ENCODE data around the gene ZNF846.
"Not testable (repeated sequence)": the region's sequence is repeated elsewhere in the genome, so short reads cannot be mapped to it uniquely, and the experiment has no call there.

ZNF846 gene

DNA sequence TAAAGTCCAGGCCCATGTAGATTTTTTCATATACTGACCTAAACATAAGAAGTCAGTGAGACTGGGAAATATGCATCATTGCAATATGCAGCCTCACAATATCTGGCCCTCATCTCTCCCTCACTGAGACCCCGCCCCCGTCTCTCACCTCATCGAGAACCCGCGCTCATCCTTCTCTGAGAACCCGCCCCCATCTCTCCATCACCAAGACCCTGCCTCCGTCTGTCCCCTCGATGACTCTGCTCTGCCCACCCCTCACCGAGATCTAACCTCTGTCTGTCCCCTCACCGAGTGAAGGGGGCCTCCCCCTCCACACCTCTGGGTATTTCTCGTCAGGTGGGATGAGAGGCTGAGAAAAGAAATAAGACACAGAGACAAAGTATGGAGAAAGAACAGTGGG lies 20.5 kb upstream of the ZNF846 start:
- no peak overlapping the region for H3K4me3 ChIP-seq (ENCODE audit: low read depth, low read length)
- TF ChIP-seq, protein P1, sequence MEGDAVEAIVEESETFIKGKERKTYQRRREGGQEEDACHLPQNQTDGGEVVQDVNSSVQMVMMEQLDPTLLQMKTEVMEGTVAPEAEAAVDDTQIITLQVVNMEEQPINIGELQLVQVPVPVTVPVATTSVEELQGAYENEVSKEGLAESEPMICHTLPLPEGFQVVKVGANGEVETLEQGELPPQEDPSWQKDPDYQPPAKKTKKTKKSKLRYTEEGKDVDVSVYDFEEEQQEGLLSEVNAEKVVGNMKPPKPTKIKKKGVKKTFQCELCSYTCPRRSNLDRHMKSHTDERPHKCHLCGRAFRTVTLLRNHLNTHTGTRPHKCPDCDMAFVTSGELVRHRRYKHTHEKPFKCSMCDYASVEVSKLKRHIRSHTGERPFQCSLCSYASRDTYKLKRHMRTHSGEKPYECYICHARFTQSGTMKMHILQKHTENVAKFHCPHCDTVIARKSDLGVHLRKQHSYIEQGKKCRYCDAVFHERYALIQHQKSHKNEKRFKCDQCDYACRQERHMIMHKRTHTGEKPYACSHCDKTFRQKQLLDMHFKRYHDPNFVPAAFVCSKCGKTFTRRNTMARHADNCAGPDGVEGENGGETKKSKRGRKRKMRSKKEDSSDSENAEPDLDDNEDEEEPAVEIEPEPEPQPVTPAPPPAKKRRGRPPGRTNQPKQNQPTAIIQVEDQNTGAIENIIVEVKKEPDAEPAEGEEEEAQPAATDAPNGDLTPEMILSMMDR (IDR thresholded peaks at IDR 0.05; ENCODE audit: low read depth, low read length): no peak

DNA sequence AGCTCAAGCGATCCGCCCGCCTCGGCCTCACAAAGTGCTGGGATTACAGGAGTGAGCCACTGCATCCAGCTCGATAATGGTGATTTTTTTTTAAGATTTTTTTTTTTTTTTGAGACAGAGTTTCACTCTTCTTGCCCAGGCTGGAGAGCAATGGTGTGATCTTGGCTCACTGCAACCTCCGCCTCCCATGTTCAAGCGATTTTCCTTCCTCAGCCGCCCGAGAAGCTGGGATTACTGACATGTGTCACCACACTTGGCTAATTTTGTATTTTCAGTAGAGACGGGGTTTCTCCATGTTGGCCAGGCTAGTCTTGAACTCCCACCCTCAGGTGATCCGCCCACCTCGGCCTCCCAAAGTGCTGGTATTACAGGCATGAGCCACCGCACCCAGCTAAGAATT lies 20.1 kb upstream of the ZNF846 start:
- not testable (repeated sequence) for H3K4me3 ChIP-seq (ENCODE audit: low read depth, low read length)

DNA sequence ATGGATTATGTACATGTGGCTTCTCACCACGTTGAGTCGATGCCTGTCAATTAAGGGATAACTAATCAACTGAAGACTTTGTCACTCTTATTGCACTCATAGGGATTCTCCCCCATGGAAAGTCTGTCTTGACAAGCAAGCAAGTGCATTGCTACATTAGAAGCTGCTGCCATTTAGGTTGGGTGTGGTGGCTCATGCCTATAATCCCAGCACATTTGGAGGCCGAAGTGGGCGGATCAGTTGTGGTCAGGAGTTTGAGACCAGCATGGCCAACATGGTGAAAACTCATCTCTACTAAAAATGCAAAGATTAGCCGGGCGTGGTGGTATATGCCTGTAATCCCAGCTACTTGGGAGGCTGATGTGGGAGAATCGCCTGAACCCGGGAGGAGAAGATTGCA lies 18.3 kb upstream of the ZNF846 start:
- TF ChIP-seq, protein P1 (IDR thresholded peaks at IDR 0.05; ENCODE audit: low read depth, low read length): no peak
- H3K4me3 ChIP-seq (ENCODE audit: low read depth, low read length): no peak overlapping the region

DNA sequence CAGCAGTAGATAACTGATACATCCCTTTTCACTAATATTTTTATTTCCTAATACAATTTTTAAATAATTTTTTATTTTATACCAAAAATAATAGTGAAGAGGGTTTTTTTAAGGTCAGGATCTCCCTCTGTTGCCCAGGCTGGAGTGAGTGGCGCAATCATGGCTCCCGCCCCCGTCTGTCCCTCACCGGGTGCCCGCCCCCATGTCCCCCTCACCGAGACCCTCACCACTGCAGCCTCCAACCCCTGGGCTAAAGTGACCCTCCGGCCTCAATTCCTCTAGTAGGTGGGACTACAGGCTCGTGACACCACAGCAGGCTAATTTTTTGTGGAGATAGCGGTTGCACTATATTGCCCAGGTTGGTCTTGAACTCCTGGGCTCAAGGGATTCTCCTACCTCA lies 17.8 kb upstream of the ZNF846 start:
- TF ChIP-seq, protein P1 (IDR thresholded peaks at IDR 0.05; ENCODE audit: low read depth, low read length): no peak
- H3K4me3 ChIP-seq (ENCODE audit: low read depth, low read length): peak overlapping the region; percentile 77

DNA sequence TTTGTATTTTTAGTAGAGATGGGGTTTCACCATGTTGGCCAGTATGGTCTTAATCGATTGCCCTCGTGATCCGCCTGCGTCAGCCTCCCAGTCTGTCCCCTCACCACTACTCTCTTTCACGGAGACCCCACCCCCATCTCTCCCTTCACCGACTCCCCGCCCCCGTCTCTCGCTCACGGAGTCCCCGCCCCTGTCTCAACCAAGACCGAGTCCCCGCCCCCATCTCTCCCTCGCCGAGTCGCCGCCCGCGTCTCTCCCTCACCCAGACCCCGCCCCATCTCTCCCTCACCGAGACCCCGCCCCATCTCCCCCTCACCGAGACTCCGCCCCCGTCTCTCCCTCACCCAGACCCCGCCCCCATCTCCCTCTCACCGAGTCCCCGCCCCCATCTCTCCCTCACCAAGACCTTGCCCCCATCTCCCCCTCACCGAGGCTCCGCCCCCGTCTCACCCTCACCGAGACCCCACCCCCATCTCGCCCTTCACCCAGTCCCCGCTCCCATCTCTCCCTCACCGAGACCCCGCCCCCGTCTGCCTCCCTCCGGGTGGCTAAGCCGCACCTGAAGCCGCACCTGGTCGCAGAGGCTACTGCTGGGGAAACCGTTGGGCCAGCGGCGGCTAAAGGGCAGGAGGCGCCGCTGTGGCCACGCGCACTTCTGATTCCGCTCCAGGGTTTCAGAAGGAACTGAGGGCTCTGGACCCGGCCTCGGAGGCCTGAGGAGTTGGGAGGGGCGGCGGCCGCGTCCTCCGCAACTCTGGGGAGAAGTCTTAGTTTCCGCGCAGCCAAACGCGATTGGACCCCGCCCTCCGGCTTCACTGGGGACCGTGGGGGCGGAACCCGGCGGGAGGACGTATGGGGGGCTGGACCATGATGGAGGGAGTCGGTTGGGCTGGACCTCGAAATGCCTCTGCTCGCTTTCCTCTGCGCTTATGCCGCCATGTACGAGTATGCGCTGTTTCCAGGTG lies 17.1 kb upstream of the ZNF846 start:
- peak overlapping the region; percentile 77 for H3K4me3 ChIP-seq (ENCODE audit: low read depth, low read length)
- TF ChIP-seq, protein P1 (IDR thresholded peaks at IDR 0.05; ENCODE audit: low read depth, low read length): no peak

DNA sequence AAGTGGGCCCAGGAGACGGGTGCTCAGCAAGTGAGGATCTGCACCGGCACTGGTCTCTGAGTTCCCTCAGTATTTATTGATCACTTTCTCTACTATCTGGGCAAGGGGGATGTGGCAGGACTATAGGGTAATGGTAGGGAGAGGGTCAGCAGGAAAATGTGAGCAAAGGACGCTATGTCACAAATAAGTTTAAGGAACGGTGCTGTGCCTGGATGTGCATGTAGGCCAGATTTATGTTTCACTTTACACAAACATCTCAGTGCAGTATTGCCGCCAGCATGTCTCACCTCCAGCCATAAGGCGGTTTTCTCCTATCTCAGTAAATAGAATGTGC lies 15.6 kb upstream of the ZNF846 start:
- not testable (repeated sequence) for H3K4me3 ChIP-seq (ENCODE audit: low read depth, low read length)

DNA sequence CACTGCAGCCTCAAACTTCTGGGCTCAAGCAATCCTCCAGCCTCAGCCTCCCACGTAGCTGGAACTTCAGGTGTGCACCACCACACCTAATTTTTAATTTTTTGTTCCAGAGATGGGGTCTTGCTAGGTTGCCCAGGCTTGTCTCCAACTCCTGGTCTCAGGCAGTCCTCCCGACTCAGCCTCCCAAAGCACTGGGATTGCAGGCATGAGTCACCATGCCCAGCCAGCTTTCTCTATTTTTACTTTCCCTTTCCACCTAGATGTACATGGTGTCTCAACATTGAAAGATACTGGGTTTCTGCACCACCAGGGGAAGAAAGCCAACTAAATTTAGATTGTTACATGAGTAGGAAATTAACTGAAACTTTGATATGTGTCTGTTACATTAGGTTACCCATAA lies 13.8 kb upstream of the ZNF846 start:
- no peak overlapping the region for H3K4me3 ChIP-seq (ENCODE audit: low read depth, low read length)
- TF ChIP-seq, protein P1 (IDR thresholded peaks at IDR 0.05; ENCODE audit: low read depth, low read length): no peak

DNA sequence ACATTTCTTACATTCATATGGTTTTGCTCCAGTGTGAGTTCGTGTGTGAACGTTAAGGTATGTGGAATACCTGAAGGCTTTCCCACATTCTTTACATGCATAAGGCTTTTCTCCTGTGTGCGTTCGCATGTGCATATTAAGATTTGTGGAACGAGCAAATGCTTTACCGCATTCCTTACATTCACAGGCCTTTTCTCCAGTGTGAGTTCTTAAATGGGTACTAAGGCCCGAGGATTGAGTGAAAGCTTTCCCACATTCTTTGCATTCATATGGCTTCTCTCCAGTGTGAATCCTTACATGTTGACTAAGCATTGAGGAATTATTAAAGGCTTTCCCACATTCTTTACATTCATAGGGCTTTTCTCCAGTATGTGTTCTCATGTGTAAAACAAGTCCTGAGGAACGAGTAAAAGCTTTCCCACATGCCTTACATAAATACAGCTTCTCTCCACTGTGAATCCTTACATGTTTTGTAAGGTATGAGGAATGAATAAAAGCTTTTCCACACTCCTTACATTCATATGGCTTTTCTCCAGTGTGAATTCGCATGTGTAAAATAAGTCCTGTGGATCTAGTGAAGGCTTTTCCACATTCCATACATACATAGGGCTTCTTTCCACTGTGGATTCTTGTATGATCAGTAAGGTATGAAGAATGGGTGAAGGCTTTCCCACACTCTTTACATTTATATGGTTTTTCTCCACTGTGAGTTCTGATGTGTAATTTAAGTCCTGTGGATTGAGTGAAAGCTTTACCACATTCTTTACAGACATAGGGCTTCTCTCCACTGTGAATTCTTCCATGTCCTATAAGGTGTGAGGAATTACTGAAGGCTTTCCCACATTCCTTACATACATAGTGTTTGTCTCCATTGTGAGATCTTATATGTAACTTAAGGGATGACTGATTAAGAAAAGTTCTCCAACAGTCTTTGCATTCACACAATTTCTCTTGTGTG lies 10.7 kb downstream of the ZNF846 start:
- TF ChIP-seq, protein P1 (IDR thresholded peaks at IDR 0.05; ENCODE audit: low read depth, low read length): no peak
- H3K4me3 ChIP-seq (ENCODE audit: low read depth, low read length): no peak overlapping the region
